Measurements from ENCODE around the gene TMEM14B. TPM values are rescaled to one million over a fixed set of nuclear protein-coding genes. Genes with fewer than 3 reads are reported as not detected.
"Not testable (repeated sequence)": the region's sequence is repeated elsewhere in the genome, so short reads cannot be mapped to it uniquely, and the experiment has no call there.

The TMEM14B gene
- polyA plus RNA-seq, 3 donors = 33.2 to 130 (median 75.9) TPM

DNA sequence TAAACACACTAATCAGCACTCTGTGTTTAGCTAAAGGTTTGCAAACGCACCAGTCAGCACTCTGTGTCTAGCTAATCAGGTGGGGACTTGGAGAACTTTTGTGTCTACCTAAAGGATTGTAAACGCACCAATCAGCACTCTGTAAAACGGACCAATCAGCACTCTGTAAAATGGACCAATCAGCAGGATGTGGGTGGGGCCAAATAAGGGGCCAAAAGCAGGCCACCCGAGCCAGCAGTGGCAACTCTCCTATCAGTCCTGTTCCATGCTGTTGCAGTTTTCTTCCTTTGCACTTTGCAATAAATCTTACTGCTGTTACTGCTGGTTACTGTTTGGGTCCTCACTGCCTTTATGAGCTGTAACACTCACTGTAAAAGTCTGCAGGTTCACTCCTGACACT is 6.0 kb upstream of the TMEM14B start:
- H3K27ac ChIP-seq (ENCODE audit: low read depth, low read length) = not testable (repeated sequence)
- WGBS, 3 donors = 82 to 98% (median 92%) methylated on average over 4 of the region's 4 CpGs

DNA sequence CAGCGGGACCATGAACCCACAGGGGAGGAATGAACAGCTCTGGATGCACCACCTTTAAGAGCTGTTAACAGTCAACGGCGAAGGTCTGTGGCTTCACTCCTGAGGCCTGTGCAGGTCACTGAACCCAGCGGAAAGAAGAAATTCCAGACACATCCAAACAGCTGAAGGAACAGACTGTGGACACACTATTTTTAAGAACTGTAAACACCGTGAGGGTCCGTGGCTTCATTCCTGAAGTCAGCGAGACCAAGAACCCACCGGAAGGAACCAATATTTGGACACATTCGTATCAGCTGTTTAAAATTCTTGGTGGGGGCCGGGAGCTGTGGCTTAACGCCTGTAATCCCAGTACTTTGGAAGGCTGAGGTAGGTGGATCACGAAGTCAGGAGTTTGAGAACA is 5.4 kb upstream of the TMEM14B start:
- 94 to 95% (median 95%) methylated on average over 12 of the region's 12 CpGs for WGBS, 3 donors

DNA sequence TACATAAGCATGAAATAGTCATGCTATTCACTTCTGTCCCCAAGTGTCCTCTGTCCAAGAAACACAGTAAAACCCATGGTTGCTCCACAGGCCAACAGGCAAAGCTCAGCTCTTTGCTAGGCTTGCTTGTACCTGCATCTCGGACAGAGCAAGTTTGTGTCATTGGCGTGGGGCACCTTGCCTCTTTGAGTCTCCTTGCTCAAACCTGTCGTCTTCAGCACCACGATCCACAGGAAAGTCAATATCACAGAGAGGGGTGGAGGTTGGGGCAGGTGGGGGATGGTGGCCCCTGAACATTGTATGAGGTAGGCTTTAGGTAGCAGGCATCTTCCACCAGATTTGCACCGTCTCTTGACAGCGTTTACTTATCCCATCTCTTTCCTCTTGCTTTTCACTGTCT is 4.1 kb upstream of the TMEM14B start:
- no peak overlapping the region for H3K27ac ChIP-seq (ENCODE audit: low read depth, low read length)
- WGBS, 3 donors = 73 to 90% (median 79%) methylated on average over 6 of the region's 6 CpGs

More for the DNA sequence above, 5.4 kb upstream of the TMEM14B start:
- no peak overlapping the region for H3K27ac ChIP-seq (ENCODE audit: low read depth, low read length)

- 87 to 90% (median 88%) methylated on average over 5 of the region's 5 CpGs for WGBS, 3 donors
- no peak overlapping the region for H3K27ac ChIP-seq (ENCODE audit: low read depth, low read length)
Observed at GRCh38 chr6:10745116-10745515, 2.5 kb upstream of the TMEM14B start.

DNA sequence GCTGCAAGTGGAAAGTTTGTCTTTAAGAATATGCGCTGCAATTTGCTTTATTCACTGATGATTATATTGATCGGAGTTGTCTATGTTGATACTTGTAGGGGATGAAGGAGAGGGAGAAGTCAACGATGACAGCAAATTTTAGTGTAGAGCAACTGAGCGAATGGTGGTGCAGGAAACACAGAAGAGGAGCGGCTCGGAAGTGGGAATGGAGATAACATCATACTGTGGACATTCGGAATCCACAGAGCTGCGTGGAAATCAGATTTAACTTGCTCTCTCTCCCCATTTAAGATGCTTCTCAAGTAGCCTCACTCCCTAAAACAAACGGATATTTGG is 722 bp upstream of the TMEM14B start:
- WGBS, 3 donors = 38 to 50% (median 38%) methylated on average over 9 of the region's 9 CpGs
- H3K27ac ChIP-seq (ENCODE audit: low read depth, low read length) = no peak overlapping the region

GRCh38 chr6:10749734-10750133 is 2.1 kb downstream of the TMEM14B start:
- H3K27ac ChIP-seq (ENCODE audit: low read depth, low read length) = no peak overlapping the region
- WGBS, 3 donors = 24 to 72% (median 62%) methylated on average over 2 of the region's 2 CpGs

GRCh38 chr6:10750568-10750967 is 3.0 kb downstream of the TMEM14B start:
- not testable (repeated sequence) for H3K27ac ChIP-seq (ENCODE audit: low read depth, low read length)
- WGBS, 3 donors = 45 to 83% (median 70%) methylated on average over 6 of the region's 6 CpGs

DNA sequence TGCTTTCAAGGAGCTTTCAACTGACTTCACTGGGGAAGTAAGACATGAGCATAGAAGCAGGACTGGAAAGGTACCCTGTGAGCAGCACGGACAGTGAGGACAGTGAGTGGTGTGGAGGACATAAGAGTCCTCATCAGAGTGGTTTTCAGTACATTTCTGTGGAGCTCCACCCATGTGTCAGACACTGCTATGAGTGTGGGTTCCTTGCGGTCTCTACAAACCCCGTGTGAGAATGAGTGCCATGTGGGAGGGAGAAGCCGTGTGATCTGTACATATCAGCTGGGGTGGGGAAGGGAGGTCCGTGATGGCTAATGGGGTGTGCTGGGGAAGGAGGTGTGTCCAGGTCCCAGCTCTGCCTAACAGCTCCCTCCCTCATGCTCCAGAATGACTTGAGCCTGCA is 4.2 kb downstream of the TMEM14B start:
- H3K27ac ChIP-seq (ENCODE audit: low read depth, low read length) = not testable (repeated sequence)
- WGBS, 3 donors = 69 to 85% (median 75%) methylated on average over 4 to 5 of the region's 5 CpGs

DNA sequence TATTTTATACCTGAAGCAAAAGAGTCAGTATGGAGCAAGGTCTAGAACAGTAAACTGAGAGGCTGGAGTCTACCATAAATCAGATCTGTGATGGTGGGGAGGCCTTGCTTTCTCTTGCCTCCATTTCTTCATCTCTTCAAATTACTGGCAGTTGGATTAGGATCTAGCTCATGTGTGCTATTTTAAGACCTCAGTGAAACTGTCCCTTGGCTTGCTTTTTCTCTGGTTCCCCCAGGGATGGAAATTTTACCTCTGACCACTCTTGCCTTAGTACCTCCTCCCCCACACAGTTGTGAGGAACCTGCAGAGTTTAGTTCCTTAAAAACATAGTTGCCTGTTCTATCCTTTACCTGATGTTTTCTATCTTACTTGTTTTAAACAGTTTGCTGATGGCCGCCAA is 8.5 kb downstream of the TMEM14B start:
- H3K27ac ChIP-seq (ENCODE audit: low read depth, low read length) = no peak overlapping the region
- 82 to 94% (median 83%) methylated on average over 1 of the region's 1 CpG for WGBS, 3 donors

- 50 to 60% (median 55%) methylated on average over 3 of the region's 3 CpGs for WGBS, 3 donors
- no peak overlapping the region for H3K27ac ChIP-seq (ENCODE audit: low read depth, low read length)
Observed at GRCh38 chr6:10759312-10759839, 11.8 kb downstream of the TMEM14B start.

DNA sequence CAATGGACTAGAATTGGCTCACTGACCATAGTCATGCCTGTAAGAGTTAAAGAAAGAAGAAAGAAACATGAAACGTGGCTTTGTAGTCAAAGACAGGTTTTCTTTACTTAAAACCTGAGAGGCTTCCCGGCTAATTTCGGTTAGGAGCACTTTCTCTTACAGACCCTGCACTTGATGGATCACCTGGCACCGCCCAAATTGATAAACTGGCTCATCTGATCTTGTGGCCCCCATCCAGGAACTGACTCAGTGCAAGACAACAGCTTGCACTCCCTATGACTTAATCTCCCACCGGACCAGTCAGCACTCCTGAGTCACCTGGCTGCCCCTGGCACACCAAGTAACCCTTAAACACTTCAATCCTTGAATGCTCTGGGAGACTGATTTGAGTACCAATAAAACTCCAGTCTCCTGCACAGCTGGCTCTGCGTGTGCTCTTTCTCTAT is 12.3 kb downstream of the TMEM14B start:
- no peak overlapping the region for H3K27ac ChIP-seq (ENCODE audit: low read depth, low read length)
- WGBS, 3 donors = 56 to 78% (median 68%) methylated on average over 6 of the region's 6 CpGs

DNA sequence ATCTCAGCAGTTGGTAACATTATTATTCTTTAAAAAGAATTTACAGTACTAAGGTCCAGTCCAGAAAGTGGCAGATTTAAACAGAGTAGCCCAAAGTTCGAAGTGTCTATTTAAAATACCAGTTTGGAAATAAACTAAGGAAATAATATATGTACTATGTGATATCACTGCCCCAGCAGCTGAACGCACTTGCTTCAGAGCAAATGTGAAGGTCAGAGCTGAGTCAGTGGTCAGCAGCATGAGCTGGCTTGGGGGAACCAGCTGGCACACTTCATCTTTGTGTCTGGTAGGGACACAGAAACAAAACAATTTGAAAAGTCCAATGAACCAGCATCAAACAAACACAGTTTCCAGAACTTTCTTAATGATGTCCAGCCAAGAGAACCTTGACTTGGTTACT is 15.4 kb downstream of the TMEM14B start:
- 84 to 91% (median 90%) methylated on average over 2 of the region's 2 CpGs for WGBS, 3 donors

GRCh38 chr6:10769419-10769818 is 21.8 kb downstream of the TMEM14B start:
- H3K27ac ChIP-seq (ENCODE audit: low read depth, low read length) = no peak overlapping the region
- WGBS, 3 donors = 87 to 95% (median 95%) methylated on average over 3 of the region's 3 CpGs

More for the DNA sequence above, 15.4 kb downstream of the TMEM14B start:
- H3K27ac ChIP-seq (ENCODE audit: low read depth, low read length) = no peak overlapping the region

- no peak overlapping the region for H3K27ac ChIP-seq (ENCODE audit: low read depth, low read length)
- 45 to 78% (median 72%) methylated on average over 12 of the region's 12 CpGs for WGBS, 3 donors
Observed at GRCh38 chr6:10771371-10771894, 23.8 kb downstream of the TMEM14B start.

DNA sequence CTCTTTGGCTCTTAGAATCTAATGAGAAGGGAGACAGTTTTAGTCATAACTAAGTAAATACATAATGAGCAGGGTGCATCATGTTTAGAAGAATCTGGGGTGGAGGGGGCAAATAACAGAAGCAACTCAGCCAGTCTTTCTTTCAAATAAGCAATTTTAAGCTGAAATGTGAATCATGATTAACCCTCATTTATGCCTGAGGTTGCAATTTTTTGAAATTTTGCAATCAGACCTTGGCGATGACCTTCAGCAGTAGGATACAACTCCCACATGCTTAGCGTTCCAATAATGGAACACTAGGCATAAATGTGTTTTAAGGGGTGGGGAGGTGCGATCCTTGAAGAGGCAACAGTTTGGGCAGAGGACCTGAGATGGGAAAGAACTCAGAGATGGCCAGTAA is 30.6 kb downstream of the TMEM14B start:
- no peak overlapping the region for H3K27ac ChIP-seq (ENCODE audit: low read depth, low read length)
- 87 to 94% (median 90%) methylated on average over 3 of the region's 3 CpGs for WGBS, 3 donors

- WGBS, 3 donors = 95 to 96% (median 95%) methylated on average over 7 to 8 of the region's 8 CpGs
- H3K27ac ChIP-seq (ENCODE audit: low read depth, low read length) = no peak overlapping the region
Observed at GRCh38 chr6:10779076-10779475, 31.5 kb downstream of the TMEM14B start.

DNA sequence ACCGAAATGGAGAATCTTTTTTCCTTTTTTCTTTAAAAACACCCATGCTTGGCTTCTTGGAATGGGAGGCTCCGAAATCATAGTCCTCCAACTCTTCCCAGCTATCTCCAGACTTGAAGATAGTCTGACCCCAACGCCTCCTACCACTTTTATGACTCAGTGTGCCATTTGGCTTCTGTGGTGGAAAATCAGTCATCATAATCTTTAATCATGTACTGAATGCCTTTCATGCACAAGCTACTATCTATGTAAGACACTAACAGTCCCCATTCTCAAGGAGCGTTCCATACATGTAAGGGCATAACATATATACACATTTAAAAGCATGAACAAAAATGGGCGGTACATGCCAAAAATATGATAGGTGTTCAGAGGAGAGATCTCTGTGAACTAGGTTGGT is 44.1 kb downstream of the TMEM14B start:
- no peak overlapping the region for H3K27ac ChIP-seq (ENCODE audit: low read depth, low read length)
- 91 to 97% (median 94%) methylated on average over 5 of the region's 5 CpGs for WGBS, 3 donors

DNA sequence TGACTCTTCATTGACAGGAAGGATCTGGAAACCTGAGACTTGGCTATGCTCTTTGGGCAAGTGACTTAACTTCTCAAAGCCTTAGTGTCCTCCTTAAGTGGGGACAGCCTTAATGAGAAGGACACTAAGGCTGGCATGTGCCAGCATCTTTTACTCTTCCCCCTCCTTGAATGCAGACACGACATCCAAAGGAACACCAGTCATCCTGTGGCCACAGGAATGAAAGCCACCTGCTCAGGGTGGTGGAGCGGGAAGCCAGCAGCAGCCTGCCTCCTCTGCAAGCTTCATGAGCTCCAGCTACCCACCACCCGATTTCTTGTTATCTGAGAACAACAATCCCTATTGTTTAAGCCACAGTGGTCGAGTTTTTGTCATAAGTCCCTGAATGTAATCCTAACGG is 44.5 kb downstream of the TMEM14B start:
- WGBS, 3 donors = 84 to 92% (median 89%) methylated on average over 5 of the region's 5 CpGs
- H3K27ac ChIP-seq (ENCODE audit: low read depth, low read length) = no peak overlapping the region

GRCh38 chr6:10793035-10793434 is 45.4 kb downstream of the TMEM14B start:
- H3K27ac ChIP-seq (ENCODE audit: low read depth, low read length) = no peak overlapping the region
- 92 to 94% (median 92%) methylated on average over 3 of the region's 3 CpGs for WGBS, 3 donors

GRCh38 chr6:10793695-10794094 is 46.1 kb downstream of the TMEM14B start:
- WGBS, 3 donors = 93 to 94% (median 93%) methylated on average over 6 of the region's 6 CpGs

DNA sequence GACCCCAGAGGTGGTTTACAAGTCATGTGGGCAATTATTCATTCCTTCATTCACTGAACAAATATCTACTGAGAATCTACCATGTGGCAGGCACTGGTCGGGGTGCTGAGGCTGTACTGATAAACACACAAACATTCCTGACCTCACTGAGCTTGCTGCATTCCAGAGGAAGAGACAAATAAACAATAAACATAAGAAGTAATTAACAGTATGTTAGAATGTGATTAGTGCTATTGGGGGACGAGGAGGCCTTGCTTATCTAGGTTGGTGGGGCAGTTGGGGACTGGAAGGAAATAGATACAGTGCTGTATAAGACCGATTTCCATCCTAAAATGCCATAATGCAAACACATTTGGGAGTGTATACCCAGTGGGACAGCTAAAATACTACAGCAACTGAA is 46.6 kb downstream of the TMEM14B start:
- WGBS, 3 donors = 68 to 81% (median 77%) methylated on average over 3 of the region's 3 CpGs
- H3K27ac ChIP-seq (ENCODE audit: low read depth, low read length) = no peak overlapping the region

More at GRCh38 chr6:10793695-10794094, 46.1 kb downstream of the TMEM14B start:
- H3K27ac ChIP-seq (ENCODE audit: low read depth, low read length) = no peak overlapping the region

Data from adipose tissue (tissue), 3 donors.